ENCODE measurements around the gene KIRREL2.

DNA sequence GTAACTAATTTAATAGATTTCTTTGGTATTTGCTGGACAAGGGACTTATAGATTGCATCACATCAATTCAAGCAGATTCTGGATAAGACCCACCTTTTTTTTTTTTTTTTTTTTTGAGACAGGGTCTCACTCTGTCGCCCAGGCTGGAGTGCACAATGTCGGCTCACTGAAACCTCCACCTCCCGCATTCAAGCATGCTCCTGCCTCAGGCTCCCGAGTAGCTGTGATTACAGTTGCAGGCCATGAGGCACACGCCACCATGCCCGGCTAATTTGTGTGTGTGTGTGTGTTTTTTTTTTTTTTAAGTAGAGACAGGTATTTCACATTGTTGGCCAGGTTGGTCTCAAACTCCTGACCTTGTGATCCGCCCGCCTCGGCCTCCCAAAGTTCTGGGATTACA lies 39.9 kb upstream of the KIRREL2 start:
- TF ChIP-seq, protein P1, sequence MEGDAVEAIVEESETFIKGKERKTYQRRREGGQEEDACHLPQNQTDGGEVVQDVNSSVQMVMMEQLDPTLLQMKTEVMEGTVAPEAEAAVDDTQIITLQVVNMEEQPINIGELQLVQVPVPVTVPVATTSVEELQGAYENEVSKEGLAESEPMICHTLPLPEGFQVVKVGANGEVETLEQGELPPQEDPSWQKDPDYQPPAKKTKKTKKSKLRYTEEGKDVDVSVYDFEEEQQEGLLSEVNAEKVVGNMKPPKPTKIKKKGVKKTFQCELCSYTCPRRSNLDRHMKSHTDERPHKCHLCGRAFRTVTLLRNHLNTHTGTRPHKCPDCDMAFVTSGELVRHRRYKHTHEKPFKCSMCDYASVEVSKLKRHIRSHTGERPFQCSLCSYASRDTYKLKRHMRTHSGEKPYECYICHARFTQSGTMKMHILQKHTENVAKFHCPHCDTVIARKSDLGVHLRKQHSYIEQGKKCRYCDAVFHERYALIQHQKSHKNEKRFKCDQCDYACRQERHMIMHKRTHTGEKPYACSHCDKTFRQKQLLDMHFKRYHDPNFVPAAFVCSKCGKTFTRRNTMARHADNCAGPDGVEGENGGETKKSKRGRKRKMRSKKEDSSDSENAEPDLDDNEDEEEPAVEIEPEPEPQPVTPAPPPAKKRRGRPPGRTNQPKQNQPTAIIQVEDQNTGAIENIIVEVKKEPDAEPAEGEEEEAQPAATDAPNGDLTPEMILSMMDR (IDR thresholded peaks at IDR 0.05): no peak
- TF ChIP-seq SIN3A (IDR thresholded peaks at IDR 0.05; ENCODE audit: borderline replicate concordance, insufficient read depth, low read depth, low read length): no peak
